Naive thymus-derived CD4-positive, alpha-beta T cell (primary cell): ENCODE measurements around the gene LIMK1. TPM values are rescaled to one million over a fixed set of nuclear protein-coding genes. Genes with fewer than 3 reads are reported as not detected.

ENCODE experiments used
- ATAC-seq: fragments of 150-1000 bp; cut with Tn5 transposase; 2 replicates; pipeline ENCODE4 v1.10.0; 2021; ENCODE audit warnings: mild to moderate bottlenecking, moderate library complexity
- CTCF ChIA-PET: fragments of 350-600 bp; sonication (Branson Sonifier 250); formaldehyde crosslinking; loops from one replicate; lab custom pipeline; 2021; ENCODE audit warnings: antibody characterized with exemption; lab: Charles Lee
- POLR2A ChIA-PET: fragments of 350-600 bp; sonication (Branson Sonifier 250); formaldehyde crosslinking; loops from one replicate; lab custom pipeline; 2021; ENCODE audit warnings: antibody characterized with exemption, inconsistent platforms; lab: Charles Lee
- DNase-seq, 9 donors: peaks; one replicate each; pipeline versions ENCODE4 v3.0.0 to v3.0.0-alpha.2; 2020 to 2022; ENCODE audit warnings: mixed read lengths in 1 of 9
- H3K27ac ChIP-seq: one replicate; pipeline ENCODE4 v1.7.0; 2013; ENCODE audit warnings: mild to moderate bottlenecking, low read depth, low read length, moderate library complexity
- H3K27me3 ChIP-seq, 2 donors: one replicate each; pipeline ENCODE4 v1.7.0; 2013; ENCODE audit warnings: low read length in 2 of 2, mild to moderate bottlenecking in 2 of 2, moderate library complexity in 2 of 2; ENCODE audit not compliant: control insufficient read depth in 2 of 2, insufficient read depth in 2 of 2
- H3K36me3 ChIP-seq, 3 experiments: 1 replicate in 2 of 3; 2 replicates in 1 of 3; pipeline ENCODE4 v1.7.0; 2013; ENCODE audit warnings: low read length in 3 of 3, mild to moderate bottlenecking in 3 of 3, moderate library complexity in 1 of 3; ENCODE audit not compliant: insufficient read depth in 3 of 3, control insufficient read depth in 2 of 3
- H3K4me1 ChIP-seq, 2 donors: one replicate each; pipeline ENCODE4 v1.7.0; 2013; ENCODE audit warnings: low read length in 2 of 2, mild to moderate bottlenecking in 2 of 2, moderate library complexity in 1 of 2; ENCODE audit not compliant: control insufficient read depth in 2 of 2, insufficient read depth in 2 of 2
- H3K4me3 ChIP-seq: 2 replicates; pipeline ENCODE4 v1.7.0; 2013; ENCODE audit warnings: mild to moderate bottlenecking, low read length
- H3K9me3 ChIP-seq, 3 experiments: 1 replicate in 2 of 3; 2 replicates in 1 of 3; pipeline ENCODE4 v1.7.0; 2013; ENCODE audit warnings: low read length in 3 of 3; ENCODE audit not compliant: control insufficient read depth in 2 of 3
- H3K27ac Mint-ChIP-seq, 9 donors: one replicate each; pipeline ENCODE4 v1.8.0; 2020 to 2022; ENCODE audit warnings: mixed read lengths in 9 of 9, mild to moderate bottlenecking in 8 of 9, moderate library complexity in 5 of 9, inconsistent platforms in 2 of 9
- H3K27me3 Mint-ChIP-seq, 5 donors: one replicate each; pipeline ENCODE4 v1.8.0; 2021 to 2022; ENCODE audit warnings: mixed read lengths in 5 of 5, mild to moderate bottlenecking in 1 of 5
- H3K36me3 Mint-ChIP-seq, 5 donors: one replicate each; pipeline ENCODE4 v1.8.0; 2020 to 2022; ENCODE audit warnings: mixed read lengths in 5 of 5, mild to moderate bottlenecking in 3 of 5, inconsistent platforms in 1 of 5
- H3K4me1 Mint-ChIP-seq, 7 donors: one replicate each; pipeline ENCODE4 v1.8.0; 2020 to 2022; ENCODE audit warnings: mixed read lengths in 7 of 7, mild to moderate bottlenecking in 3 of 7, inconsistent platforms in 1 of 7
- H3K4me3 Mint-ChIP-seq, 10 donors: one replicate each; pipeline ENCODE4 v1.8.0; 2020 to 2022; ENCODE audit warnings: mild to moderate bottlenecking in 10 of 10, mixed read lengths in 10 of 10, moderate library complexity in 6 of 10, inconsistent platforms in 2 of 10
- H3K9me3 Mint-ChIP-seq, 11 donors: one replicate each; pipeline ENCODE4 v1.8.0; 2020 to 2022; ENCODE audit warnings: mixed read lengths in 11 of 11, mild to moderate bottlenecking in 4 of 11, inconsistent platforms in 1 of 11, moderate library complexity in 1 of 11
- intact Hi-C, 2 donors: fragments of 100-400 bp; cut with micrococcal nuclease; formaldehyde crosslinking; loops; one replicate each; pipeline ENCODE4 v1.15.1; 2023
- polyA plus RNA-seq, 2 donors: library from polyadenylated mRNA; unstranded; fragments of 300-500 nt; fragmentation: Illumina TruSeq; gene quantifications; one replicate each; pipeline ENCODE4 v1.2.3, GENCODE V29; 2021
- total RNA-seq, 6 experiments: library from RNA in 5 of 6; stranded (reverse) in 5 of 6; gene quantifications; 1 replicate in 5 of 6; 2 replicates in 1 of 6; pipeline ENCODE4 v1.2.3 and lab custom pipeline; 2021 to 2026

The LIMK1 gene
- total and polyA plus RNA-seq, 7 experiments from 2014 or later, result 2.2 to 19.7 (median 11.4) TPM

DNA sequence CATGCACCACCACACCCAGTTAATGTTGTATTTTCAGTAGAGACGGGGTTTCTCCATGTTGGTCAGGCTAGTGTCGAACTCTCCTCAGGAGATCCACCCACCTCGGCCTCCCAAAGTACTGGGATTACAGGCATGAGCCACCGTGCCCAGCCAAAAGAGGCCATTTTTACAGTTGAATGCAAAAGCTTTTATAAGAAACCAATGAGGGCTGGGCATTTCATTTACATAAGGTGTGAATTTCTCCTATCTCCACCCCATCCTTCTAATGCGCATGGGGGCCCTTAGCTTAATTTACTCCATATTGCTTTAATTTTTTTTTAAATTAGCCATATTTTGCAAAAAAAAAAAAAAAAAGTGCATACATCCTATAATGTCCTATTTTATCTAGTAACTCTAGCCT is 65.5 kb downstream of the LIMK1 start:
- Mint-ChIP-seq H3K9me3 (peaks cover 0 to 10% (median 4%) of the 10 kb centered on the region in 11 donors), H3K4me3 (no peak overlapping the region), H3K27ac (peak overlapping the region in 1 of 9 donors; percentile 41), H3K4me1 (no peaks in the 10 kb centered on the region), H3K36me3 (peaks cover 0 to 5% (median 3%) of the 10 kb centered on the region in 5 donors), H3K27me3 (peaks cover 0 to 4% (median 0%) of the 10 kb centered on the region in 5 donors)
- POLR2A ChIA-PET, result no interaction called here
- CTCF ChIA-PET, result interaction anchor here (0.7 kb wide), 1 partner anchor 75 kb away, joined by 4 read pairs; no protein-coding TSS in a partner anchor
- Histone ChIP-seq H3K27me3 (no peaks in the 10 kb centered on the region), H3K4me3 (no peak overlapping the region), H3K9me3 (peaks cover 0 to 3% (median 0%) of the 10 kb centered on the region in 3 experiments), H3K36me3 (no peaks in the 10 kb centered on the region), H3K27ac (no peak overlapping the region), H3K4me1 (no peaks in the 10 kb centered on the region)
- DNase-seq (no peak), ATAC-seq (no peak)
- intact Hi-C loops, result no loop called here

DNA sequence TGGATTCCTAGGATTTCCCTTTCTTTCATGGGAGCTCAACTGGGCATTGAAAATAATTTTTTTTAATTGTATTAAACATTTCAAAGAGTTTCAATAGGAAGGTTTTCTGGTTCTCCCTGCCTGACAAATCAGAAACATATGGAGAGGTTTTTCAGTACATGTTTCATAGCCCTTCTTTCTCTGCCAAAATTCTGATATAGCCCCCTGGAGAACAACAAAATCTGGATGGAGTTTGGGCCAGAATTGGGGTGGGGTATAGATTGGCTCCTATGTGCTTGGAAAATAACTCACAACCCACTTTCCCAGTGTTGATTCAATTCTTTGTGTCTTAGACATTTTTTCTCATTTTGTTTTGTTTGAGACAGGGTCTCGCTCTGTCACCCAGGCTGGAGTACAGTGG is 66.0 kb downstream of the LIMK1 start:
- ATAC-seq, result no peak

DNA sequence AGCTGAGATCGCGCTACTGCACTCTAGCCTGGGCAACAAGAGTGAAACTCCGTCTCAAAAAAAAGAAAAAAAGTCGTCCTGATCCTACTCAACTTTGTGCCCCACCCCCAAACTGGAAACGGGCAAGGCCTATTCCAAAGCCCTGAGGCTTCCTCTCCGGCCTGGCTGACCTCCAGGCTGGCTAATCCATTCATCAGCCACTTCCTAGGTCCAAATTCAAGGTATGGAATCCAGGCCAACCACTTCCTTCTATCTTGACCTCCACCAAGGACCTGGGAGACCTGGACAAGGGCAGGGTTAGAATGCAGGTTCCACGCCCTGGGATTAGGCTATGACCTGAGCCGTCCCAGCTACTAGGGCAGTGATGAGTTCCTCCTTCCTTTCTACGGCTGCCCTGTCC is 70.1 kb downstream of the LIMK1 start:
- no peak overlapping the region for H3K4me3 Mint-ChIP-seq
- no peaks in the 10 kb centered on the region for H3K9me3 Mint-ChIP-seq
- no peaks in the 10 kb centered on the region for H3K4me1 ChIP-seq
- H3K36me3 Mint-ChIP-seq, result no peaks in the 10 kb centered on the region
- no peaks in the 10 kb centered on the region for H3K36me3 ChIP-seq
- no peak overlapping the region for H3K27ac ChIP-seq
- no peaks in the 10 kb centered on the region for H3K4me1 Mint-ChIP-seq
- ChIA-PET POLR2A (no interaction called here), CTCF (no interaction called here)
- no peak for DNase-seq
- intact Hi-C loops, result no loop called here
- no peak overlapping the region for H3K4me3 ChIP-seq
- no peak overlapping the region for H3K27ac Mint-ChIP-seq
- no peaks in the 10 kb centered on the region for H3K27me3 Mint-ChIP-seq
- no peaks in the 10 kb centered on the region for H3K9me3 ChIP-seq
- no peaks in the 10 kb centered on the region for H3K27me3 ChIP-seq
- no peak for ATAC-seq

More for the DNA sequence above, 66.0 kb downstream of the LIMK1 start:
- no peak overlapping the region for H3K27ac Mint-ChIP-seq
- POLR2A ChIA-PET, result no interaction called here
- intact Hi-C loops, result no loop called here
- Histone ChIP-seq H3K36me3 (no peaks in the 10 kb centered on the region), H3K9me3 (peaks cover 0 to 3% (median 0%) of the 10 kb centered on the region in 3 experiments), H3K4me3 (no peak overlapping the region), H3K27me3 (no peaks in the 10 kb centered on the region), H3K27ac (no peak overlapping the region), H3K4me1 (no peaks in the 10 kb centered on the region)
- H3K9me3 Mint-ChIP-seq, result peaks cover 0 to 10% (median 4%) of the 10 kb centered on the region in 11 donors
- no peak overlapping the region for H3K4me3 Mint-ChIP-seq
- no peaks in the 10 kb centered on the region for H3K4me1 Mint-ChIP-seq
- no peak for DNase-seq
- peaks cover 0 to 5% (median 3%) of the 10 kb centered on the region in 5 donors for H3K36me3 Mint-ChIP-seq
- peaks cover 0 to 4% (median 0%) of the 10 kb centered on the region in 5 donors for H3K27me3 Mint-ChIP-seq
- CTCF ChIA-PET, result interaction anchor here (0.7 kb wide), 1 partner anchor 76 kb away, joined by 4 read pairs; no protein-coding TSS in a partner anchor

DNA sequence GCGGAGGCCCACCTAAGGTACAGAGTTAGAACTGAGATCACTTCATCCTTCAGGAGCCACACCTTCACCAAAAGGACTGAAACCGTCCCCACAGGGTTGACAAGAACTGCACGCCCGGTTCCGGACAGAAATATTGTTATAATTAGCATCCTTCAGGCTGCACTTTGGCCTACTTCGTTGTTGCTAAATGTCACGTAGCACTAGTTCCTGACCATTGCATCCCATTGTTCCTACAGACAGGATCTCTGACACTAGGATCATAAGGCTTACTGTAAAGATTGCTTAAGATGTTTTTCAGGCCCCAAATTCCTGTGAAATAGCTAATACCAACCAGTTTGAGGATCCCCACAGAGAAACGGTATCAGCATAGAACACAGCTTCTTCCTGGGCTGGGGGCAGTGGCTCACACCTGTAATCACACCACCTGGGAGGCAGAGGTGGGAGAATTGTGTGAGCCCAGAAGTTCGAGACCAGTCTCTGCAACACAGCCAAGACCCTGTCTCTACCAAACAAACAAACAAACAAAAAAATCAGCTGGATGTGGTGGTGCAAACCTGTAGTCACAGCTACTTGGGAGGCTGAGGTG is 72.3 kb downstream of the LIMK1 start:
- no peaks in the 10 kb centered on the region for H3K4me1 Mint-ChIP-seq
- no peak overlapping the region for H3K4me3 Mint-ChIP-seq
- Histone ChIP-seq H3K4me1 (no peaks in the 10 kb centered on the region), H3K27ac (no peak overlapping the region), H3K36me3 (no peaks in the 10 kb centered on the region), H3K9me3 (no peaks in the 10 kb centered on the region), H3K27me3 (no peaks in the 10 kb centered on the region), H3K4me3 (no peak overlapping the region)
- H3K36me3 Mint-ChIP-seq, result no peaks in the 10 kb centered on the region
- H3K27ac Mint-ChIP-seq, result no peak overlapping the region
- H3K9me3 Mint-ChIP-seq, result no peaks in the 10 kb centered on the region
- ATAC-seq (no peak), DNase-seq (no peak)
- ChIA-PET POLR2A (no interaction called here), CTCF (no interaction called here)
- H3K27me3 Mint-ChIP-seq, result no peaks in the 10 kb centered on the region
- intact Hi-C loops, result no loop called here

DNA sequence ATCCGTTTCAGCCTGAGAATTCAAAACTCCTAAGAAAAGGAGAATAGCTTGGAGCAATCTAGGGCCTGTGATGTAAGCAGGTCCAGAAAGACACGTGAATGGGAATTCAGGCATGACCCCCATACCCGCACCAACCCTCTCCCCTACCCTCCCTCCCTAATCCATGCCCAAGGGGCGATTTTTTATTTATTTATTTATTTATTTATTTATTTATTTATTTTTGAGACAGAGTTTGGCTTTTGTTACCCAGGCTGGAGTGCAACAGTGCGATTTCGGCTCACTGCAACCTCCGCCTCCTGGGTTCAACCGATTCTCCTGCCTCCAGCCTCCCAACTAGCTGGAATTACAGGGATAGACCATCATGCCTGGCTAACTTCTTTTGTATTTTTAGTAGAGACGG is 74.0 kb downstream of the LIMK1 start:
- no peaks in the 10 kb centered on the region for H3K4me1 ChIP-seq
- no peaks in the 10 kb centered on the region for H3K27me3 ChIP-seq
- H3K27me3 Mint-ChIP-seq, result no peaks in the 10 kb centered on the region
- ATAC-seq (no peak), DNase-seq (no peak)
- H3K4me1 Mint-ChIP-seq, result no peaks in the 10 kb centered on the region
- no peaks in the 10 kb centered on the region for H3K36me3 ChIP-seq
- no peak overlapping the region for H3K27ac Mint-ChIP-seq
- intact Hi-C loops, result no loop called here
- CTCF ChIA-PET, result no interaction called here
- H3K9me3 Mint-ChIP-seq, result no peaks in the 10 kb centered on the region
- H3K36me3 Mint-ChIP-seq, result no peaks in the 10 kb centered on the region
- no peak overlapping the region for H3K4me3 ChIP-seq
- H3K27ac ChIP-seq, result no peak overlapping the region
- no peaks in the 10 kb centered on the region for H3K9me3 ChIP-seq
- H3K4me3 Mint-ChIP-seq, result no peak overlapping the region
- POLR2A ChIA-PET, result no interaction called here

DNA sequence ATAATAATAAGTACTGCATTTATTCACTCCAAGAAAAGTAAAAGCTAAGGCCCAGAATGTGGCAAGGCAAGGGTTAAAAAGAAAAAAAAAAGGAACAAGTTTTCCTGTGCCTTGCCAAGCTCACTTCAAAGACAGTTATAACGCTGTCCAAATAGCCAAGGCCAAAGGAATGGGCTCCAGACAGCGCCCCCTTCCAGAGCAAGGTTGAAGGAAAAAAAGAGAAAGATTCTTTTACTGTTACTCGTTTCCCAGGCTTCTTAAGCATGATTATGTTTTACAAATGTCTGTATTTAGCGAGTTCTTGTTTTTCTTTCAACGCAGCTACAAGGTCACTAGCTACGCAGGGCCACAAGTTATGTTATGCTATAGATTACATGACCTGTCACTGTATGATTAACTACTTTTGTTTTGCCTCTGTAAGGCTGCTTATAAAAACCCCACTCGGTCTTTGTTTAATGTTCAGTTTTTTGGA is 81.4 kb downstream of the LIMK1 start:
- no peak overlapping the region for H3K4me3 ChIP-seq
- H3K27me3 ChIP-seq, result no peaks in the 10 kb centered on the region
- intact Hi-C loops, result no loop called here
- DNase-seq (no peak), ATAC-seq (no peak)
- H3K27ac Mint-ChIP-seq, result no peak overlapping the region
- H3K4me3 Mint-ChIP-seq, result no peak overlapping the region
- ChIA-PET POLR2A (no interaction called here), CTCF (interaction anchor here (0.6 to 0.7 kb wide), 2 partner anchors 10 to 222 kb away, joined by 3 to 4 read pairs; no protein-coding TSS in a partner anchor)
- peaks cover 0 to 2% (median 0%) of the 10 kb centered on the region in 11 donors for H3K9me3 Mint-ChIP-seq
- H3K27me3 Mint-ChIP-seq, result no peaks in the 10 kb centered on the region
- H3K36me3 Mint-ChIP-seq, result no peaks in the 10 kb centered on the region
- H3K36me3 ChIP-seq, result no peaks in the 10 kb centered on the region
- no peaks in the 10 kb centered on the region for H3K9me3 ChIP-seq
- H3K4me1 ChIP-seq, result no peaks in the 10 kb centered on the region
- H3K4me1 Mint-ChIP-seq, result no peaks in the 10 kb centered on the region
- no peak overlapping the region for H3K27ac ChIP-seq
